Stimulated activated CD4-positive, alpha-beta T cell treated with anti-CD3 and anti-CD28 coated beads, Interleukin-1b, Interleukin-23, amount 100 ng/mL, for 24 hours (primary cell): ENCODE data around the gene BTBD6.

Experiments used
- DNase-seq, 4 experiments: peaks; one replicate each; pipeline ENCODE4 v3.0.0-alpha.2; 2020; ENCODE audit warnings: low read depth in 4 of 4, low spot score in 1 of 4

Gene BTBD6

DNA sequence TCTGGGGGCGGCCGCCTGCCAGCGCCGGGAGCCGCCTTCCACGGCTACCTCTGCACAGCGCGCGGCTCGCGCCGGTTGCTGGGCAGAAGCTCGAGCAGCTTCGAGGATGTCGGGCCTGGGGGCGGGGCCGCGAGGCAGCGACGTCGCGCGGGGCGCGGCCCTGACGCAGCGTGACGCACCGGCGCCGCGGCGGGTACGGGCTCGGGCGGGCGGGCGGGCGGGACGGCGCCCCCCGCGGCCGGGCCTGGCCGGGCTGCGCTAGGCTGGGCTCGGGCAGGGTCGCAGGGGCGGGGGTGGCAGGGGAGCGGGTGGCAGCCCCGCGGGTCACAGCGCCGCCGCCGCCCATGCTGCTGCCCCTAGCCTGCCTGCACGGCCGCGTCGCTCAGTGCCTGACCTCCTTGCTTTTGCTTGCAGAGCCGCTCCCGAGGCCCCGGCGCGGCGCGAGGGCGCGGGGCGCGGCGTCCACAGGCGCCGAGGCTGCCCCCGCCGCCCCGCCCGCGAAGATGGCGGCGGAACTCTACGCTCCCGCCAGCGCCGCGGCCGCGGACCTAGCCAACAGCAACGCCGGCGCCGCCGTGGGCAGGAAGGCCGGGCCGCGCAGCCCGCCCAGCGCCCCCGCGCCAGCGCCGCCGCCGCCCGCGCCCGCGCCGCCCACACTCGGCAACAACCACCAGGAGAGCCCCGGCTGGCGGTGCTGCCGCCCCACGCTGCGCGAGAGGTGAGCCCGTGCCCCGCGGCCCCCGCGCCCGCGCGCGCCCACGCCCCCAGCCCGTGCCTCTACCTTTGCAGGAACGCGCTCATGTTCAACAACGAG lies at the start of gene BTBD6:
BTBD6 (plus strand) TSS at position 166 of the 814 bp plus-strand sequence; CDS start at position 345, 179 bp downstream.
- DNase-seq: peak; percentile 57 to 86 (median 76)

DNA sequence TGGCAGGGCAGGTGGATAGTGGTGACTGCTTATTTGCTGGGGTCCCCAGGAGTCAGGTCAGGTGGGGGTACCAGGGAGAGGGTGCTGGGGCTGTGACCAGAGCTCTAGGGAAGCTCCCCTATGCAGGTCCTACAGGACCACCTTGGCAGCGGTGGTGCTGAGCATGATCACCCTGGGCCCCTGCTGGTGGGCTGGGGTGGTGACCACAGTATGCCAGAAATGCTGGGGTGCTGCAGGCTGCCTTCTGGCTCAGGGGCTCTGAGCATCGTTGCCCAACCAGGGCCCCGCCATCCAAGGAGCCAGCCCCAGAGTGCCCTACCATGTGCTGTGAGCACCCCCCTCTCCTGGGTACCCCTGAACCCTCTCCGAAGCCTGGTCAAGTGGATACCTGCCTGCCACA lies 49.7 kb upstream of the BTBD6 start:
- no peak for DNase-seq

DNA sequence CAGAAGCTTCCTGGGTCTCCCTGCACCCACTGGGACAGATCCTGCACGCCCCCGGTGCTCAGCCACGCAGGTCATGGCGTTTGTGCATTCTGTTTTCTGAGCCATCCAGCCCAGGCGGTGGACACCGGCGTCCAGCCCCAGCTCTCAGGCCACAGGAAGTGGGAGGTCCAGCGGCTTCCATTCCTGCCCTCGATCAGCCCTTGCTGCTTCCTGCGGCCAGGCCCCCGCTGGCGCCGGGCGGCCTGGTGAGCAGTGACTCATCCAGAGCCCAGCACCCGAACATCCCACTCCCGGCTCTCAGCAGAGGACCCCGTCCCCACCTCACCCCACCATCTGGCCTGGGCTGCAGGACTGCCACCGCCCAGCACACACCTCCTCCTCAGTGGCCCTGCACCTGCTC lies 49.2 kb upstream of the BTBD6 start:
- DNase-seq: no peak

- DNase-seq: no peak
Measured at GRCh38 chr14:105200074-105200473, 48.3 kb upstream of the BTBD6 start.

- no peak for DNase-seq
Measured at GRCh38 chr14:105200641-105201040, 47.7 kb upstream of the BTBD6 start.

- DNase-seq: no peak
Measured at GRCh38 chr14:105201156-105201924, 47.0 kb upstream of the BTBD6 start.

DNA sequence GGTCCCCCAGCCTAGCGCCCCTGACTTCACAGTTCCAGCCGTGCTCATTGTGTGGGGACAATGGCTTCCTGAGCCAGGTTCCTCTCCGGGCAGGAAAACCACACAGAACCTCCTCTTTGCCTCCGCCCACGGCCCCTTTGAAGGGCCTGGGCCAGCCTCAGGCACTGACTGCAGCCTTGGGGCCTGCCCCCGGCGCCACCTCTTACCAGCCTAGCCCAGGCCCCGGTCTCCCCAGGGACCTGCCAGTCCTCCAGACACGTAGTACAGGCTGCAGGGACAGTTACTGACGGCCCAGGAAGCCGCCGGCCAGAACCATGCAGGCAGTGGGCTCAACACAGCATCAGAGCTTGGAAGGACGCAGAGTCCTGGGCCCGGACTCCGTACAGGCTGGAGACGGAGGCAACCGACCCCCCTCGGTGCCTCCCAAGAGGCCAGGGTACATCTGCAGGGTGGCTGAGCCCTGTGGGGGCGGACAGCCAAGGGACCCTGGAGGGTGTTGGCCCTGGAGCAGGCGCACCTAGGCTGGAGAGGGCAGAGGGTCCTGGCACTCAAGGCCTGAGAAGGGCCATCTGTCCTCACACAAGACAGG lies 46.3 kb upstream of the BTBD6 start:
- no peak for DNase-seq

DNA sequence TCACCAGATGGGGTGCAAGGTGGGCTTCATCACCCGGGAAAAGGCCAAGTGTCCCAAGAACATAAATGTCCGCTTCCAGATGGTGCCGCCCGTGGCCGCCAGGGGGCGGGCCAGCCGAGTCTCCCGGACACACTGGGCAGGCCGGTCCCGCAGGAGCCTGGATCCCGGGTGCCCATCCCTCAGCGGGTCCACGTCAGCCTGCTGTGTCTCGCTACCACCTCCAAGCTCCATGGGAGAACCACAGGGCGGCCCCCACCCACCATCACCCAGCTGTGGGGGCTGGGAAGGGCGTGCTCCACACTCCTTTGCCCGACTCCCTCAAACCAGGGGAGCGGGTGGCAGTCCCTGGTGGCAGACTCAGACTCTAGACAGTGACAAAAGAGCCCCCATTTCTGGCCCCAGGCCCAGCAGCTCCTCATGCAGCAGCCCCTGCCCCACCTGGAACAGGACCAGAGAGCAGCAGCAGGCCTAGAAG lies 45.2 kb upstream of the BTBD6 start:
- peak; percentile 34 to 49 (median 36) for DNase-seq

DNA sequence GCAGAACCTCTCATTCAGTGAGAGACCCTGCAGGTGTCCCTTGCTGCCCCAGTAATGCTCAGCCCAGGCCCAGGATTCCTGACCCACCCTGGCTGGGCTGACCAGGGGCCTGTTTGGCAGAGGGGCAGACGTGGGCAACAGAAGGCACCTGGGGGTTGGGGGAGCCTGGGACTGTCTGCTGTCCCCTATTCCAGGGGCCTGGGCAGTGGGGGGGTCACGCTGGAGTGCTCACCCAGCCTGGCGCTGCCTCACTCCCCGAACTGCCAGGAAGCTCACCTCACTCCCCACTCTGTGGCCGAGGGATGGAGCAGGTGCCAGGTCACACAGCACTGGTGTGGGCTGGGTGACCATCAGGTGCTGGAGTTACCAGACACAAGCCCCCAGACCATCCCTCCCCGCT lies 44.6 kb upstream of the BTBD6 start:
- no peak for DNase-seq

- DNase-seq: no peak
Measured at GRCh38 chr14:105204206-105204930, 44.0 kb upstream of the BTBD6 start.

- DNase-seq: no peak
Measured at GRCh38 chr14:105204931-105205672, 43.2 kb upstream of the BTBD6 start.

DNA sequence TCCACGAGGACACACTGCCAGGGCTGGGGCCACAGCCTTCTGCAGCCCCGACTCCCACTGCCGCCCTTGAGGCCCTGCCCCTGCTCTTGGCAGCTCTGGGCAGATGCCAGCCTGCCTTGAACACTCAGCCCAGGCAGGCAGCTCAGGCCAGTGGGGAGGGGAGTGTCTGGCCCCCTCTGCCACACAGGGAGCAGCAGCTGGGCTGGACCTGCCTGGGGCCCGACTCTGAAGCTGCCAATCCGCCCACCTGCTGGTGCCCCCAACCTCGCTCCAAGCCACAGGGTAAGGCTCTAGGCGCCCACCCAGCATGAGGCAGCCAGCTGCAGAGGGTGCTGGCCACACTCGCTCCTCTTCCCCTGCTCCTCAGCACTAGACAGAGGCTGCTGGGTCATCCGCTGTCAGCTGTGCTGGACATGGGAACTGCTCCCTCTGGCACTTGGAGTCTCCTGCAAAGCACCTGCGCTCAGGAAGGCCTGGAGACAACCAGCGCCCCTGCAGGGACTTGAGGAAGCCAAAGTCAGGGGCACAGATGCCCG lies 42.6 kb upstream of the BTBD6 start:
- DNase-seq: no peak

DNA sequence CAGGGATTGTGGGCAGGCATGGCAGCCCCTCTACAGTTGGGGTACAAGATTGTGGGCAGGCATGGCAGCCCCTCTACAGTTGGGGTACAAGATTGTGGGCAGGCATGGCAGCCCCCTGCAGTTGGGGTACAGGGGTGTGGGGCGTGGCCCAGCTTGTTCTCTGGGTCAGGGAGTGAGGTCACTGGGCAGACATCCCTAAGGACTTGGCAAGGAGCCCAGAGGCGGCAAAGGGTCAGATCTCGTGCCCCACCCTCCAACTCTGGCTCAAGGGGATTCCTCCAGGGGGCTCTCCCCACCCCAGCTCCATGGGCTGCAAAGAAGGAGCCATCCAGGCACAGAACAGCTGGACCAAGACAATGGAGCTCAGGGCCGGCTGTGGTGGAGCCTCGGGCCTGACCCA lies 41.5 kb upstream of the BTBD6 start:
- no peak for DNase-seq

DNA sequence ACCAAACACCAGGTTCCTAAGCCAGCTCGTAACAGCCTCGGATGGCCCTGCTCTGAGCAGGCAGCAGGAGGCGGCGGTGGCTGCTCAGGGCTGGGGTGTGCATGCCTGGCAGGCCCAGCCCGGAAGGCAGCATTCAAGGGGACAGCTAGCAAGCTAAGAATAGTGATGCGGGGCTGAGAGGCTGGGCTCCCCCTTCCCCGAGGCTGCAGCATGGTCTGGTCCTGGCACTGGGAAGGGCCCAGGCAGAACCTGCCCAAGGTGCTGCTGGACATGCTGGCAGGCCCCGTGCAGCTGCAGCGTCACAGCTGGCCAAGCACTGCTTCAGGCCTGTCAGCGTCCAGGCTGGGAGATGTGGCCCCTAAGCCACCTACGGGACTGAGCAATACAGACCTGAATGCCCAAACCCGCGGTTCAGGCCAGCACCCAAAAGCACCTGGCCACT lies 40.9 kb upstream of the BTBD6 start:
- DNase-seq: no peak

DNA sequence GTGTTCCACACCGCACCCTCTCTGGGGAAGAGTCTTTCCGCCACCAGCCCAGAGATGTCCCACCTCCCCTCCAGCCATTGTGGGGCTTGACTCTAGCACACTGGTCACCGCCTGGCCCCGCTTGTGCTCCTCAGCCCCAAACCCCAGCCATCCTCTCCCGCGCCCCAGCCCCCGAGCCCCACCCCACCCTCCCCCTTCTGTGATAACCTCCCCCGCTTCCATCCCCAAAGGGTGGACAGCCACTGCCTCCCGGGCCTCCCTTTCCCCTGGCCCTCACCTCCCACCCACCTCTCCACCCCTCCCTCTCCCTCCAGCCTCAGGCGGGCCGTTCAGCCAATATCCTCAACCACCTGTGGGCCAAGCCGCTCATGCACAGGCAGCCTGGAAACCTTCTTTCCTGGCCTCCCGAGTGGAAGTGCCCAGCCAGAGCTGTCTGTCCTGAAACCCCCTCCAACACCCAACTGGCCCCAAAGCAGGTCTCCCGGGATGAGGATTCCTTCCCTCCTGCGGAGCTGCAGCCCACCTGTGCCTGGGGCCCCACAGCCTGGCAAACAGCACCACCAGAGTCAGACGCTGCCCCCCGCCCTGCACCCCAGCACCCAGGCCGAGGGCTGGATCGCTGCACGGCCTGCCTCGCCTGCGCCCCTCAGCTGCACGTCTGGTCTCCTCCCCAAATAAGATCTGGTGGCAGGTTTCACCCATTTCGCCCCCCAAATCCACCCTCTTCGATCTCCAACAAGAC lies 40.2 kb upstream of the BTBD6 start:
- DNase-seq: no peak

- DNase-seq: no peak
Measured at GRCh38 chr14:105208738-105209075, 39.6 kb upstream of the BTBD6 start.

- no peak for DNase-seq
Measured at GRCh38 chr14:105209091-105209490, 39.2 kb upstream of the BTBD6 start.

- no peak for DNase-seq
Measured at GRCh38 chr14:105209646-105210045, 38.7 kb upstream of the BTBD6 start.

DNA sequence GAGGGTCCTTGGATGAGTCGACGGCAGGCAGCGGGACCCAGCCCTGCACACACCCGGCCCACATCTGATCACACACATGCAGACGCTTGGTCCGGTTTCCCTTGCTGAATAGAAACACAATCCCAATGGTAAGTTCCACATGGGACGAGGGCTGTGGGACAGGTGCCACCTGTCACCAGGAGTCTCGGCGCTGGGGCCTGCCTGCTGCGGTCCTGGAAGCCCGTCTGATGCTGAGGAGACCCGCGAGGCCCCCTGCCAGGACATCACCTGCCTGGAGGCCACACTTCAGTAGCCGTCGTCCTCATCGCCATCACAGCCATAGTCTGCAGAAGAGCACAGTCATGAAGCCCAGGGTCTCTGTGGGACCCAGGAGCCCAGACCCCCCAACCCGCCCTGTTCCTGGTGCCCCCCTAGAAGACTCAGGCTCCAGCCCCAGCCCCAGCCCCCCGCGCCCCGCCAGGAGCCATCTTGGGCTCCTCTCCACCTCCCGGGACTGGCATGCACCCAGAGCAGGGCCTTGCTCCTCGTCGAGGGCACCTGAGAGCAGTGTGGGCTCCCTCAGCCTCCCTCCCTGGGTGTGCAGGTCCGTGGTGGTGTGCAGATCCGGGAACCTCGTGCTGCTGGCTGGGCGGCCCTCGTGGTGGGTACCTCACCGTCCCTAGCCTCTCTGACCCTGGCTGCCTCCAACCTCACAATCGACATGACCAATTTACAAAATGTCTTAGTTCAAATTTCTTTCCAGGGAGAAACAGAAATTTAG lies 37.9 kb upstream of the BTBD6 start:
- no peak for DNase-seq
